ENCODE measurements around the gene INS. TPM values are rescaled to one million over a fixed set of nuclear protein-coding genes. Genes with fewer than 3 reads are reported as not detected.

The INS gene
- total and polyA plus RNA-seq, 2 of the 4 experiments (the other 2 are of a cell fraction), result not detected

DNA sequence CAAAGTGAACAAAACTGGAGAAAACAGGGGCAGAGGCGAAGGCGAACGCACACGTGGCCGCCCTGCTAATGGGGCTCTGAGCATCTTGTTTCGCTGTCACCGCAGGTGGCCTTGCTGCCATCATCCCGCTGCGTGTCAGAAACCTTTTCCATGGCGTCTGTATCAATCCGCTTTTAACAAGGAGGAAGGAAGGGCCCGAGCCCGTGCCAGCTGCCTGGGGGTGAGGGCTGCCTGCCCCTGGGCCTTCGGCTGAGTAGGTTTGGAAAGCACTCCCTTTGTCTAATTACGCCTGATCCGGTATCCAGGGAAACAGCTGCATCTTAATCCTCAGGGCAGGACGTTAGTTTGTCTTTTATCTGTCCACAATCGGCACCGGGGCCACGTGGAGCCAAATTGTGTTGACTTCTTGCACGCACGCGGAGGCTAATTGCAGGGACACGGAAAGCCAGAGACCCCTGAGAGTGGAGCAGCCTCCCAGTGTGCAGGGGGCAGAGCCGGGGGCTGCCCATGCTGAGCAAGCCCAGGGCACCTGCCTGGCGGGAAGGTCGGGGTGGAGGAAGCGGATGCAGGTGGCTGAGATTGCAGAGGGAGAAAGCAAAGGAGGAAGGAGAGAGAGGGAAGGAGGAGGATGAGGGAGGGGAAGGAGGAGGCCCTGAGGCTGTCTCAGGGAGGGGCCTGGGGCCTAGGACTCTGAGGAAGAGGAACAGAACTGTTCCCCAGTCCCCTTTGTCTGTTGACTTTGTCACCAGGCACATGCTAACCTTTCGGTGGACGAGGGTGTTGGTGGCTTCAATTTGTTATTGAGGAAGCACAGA lies 29.9 kb upstream of the INS start (continued):
- TF ChIP-seq MAFK (IDR thresholded peaks at IDR 0.05; ENCODE audit: low read depth, low read length), result no peak

DNA sequence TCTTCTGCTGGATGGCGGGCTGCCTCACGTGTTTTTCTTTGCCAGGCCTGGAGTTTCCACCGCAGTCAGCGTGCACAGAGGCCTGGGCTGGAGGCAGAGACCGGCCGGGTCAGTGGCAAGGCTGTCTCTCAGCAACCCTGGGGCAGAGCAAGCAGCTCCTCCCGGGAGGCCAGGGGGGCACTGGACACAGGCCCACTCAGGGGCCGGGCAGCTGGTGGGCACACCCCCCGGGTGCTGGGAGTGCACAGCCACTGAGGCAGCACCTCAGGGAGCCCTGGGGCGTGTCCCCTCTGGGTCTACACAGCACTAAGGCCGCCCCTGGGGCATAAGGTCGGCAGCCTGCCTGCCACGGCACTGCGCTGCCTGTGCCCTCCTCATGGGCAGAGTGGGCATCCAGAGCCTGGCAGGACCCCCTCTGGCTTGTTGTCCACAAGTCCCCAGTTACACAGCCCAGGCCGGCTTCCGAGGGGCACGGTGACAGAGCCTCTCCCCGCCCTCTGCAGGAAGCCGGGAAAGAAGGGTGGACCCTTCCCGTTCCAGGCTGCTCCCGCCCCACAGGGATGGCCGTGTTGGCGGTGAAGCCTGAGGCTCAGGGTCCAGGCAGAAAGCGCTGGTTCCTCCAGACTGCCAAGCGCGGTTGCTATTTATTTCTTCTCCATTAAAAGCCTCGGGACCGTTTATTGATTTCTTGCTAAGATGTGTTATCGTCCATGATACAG lies 29.1 kb upstream of the INS start:
- Histone ChIP-seq H2BK5ac (ENCODE audit: low read depth, low read length, poor library complexity, severe bottlenecking) (no peak overlapping the region), H3K9ac (ENCODE audit: low read depth, low read length) (no peak overlapping the region), H3K9me3 (ENCODE audit: control insufficient read depth, insufficient read depth, low read length) (no peaks in the 10 kb centered on the region), H4K8ac (ENCODE audit: low read depth in 2 of 2, low read length in 2 of 2) (no peak overlapping the region), H2BK20ac (ENCODE audit: low read depth, low read length) (no peak overlapping the region), H4K5ac (ENCODE audit: low read depth, low read length) (no peak overlapping the region), H2AK9ac (replicated peaks; ENCODE audit: low read depth, low read length, poor library complexity) (no peak overlapping the region), H3K23ac (ENCODE audit: low read depth, low read length) (no peak overlapping the region), H2AFZ (replicated peaks; ENCODE audit: low read length, poor library complexity) (no peak overlapping the region), H2AK5ac (ENCODE audit: low read depth, low read length) (no peak overlapping the region), H2BK120ac (ENCODE audit: low read depth, low read length) (no peak overlapping the region), H3K36me3 (ENCODE audit: control insufficient read depth, insufficient read depth, low read length) (no peaks in the 10 kb centered on the region), H3K9me1 (ENCODE audit: insufficient read depth, low read length) (peaks cover 7% of the 10 kb centered on the region), H3K27ac (ENCODE audit: insufficient read depth, low read length) (no peak overlapping the region), H3K56ac (ENCODE audit: extremely low read depth, insufficient read depth, low read length) (no peak overlapping the region), H2BK15ac (ENCODE audit: low read depth, low read length) (no peak overlapping the region), H3K27me3 (ENCODE audit: control insufficient read depth, insufficient read depth, low read length) (peaks cover 35% of the 10 kb centered on the region), H3K4me3 (ENCODE audit: insufficient read depth, low read depth, low read length) (no peak overlapping the region), H3K14ac (replicated peaks; ENCODE audit: low read depth, low read length) (no peak overlapping the region), H3K4ac (ENCODE audit: low read depth, low read length) (no peak overlapping the region), H3K4me2 (ENCODE audit: low read depth, low read length) (no peak overlapping the region), H4K91ac (ENCODE audit: insufficient read depth, low read depth, low read length) (no peak overlapping the region), H3K79me1 (ENCODE audit: low read depth in 1 of 2, low read length in 2 of 2) (no peaks in the 10 kb centered on the region), H3K18ac (ENCODE audit: low read depth, low read length) (no peak overlapping the region), H4K20me1 (ENCODE audit: insufficient read depth, low read length) (0 out of 2 replicates have a peak, but pooled peaks cover 8% of the 10 kb centered on the region), H3K4me1 (ENCODE audit: control insufficient read depth, insufficient read depth, low read length) (no peaks in the 10 kb centered on the region)
- BruUV-seq (replicated peaks), result no TSS peak
- ChIA-PET CTCF (no interaction called here), POLR2A (ENCODE audit: unreplicated experiment) (no interaction called here)
- WGBS, 2 experiments (ENCODE audit: extremely low coverage in 2 of 2, insufficient read length in 1 of 2), result 56% methylated on average over 18 of the region's 29 CpGs; no CpG with 5 or more reads in 1 of the 2 experiments
- intact Hi-C loops (cut with micrococcal nuclease) (loop anchor here (10.0 kb wide), 1 partner anchor 705 kb away; no protein-coding TSS in a partner anchor), in situ Hi-C loops (cut with MboI; ENCODE audit: low sequenced_read_pairs) (loop anchor here (25.0 kb wide), 1 partner anchor 697 kb away; the partner anchor contains the start of gene CDKN1C), dilution Hi-C loops (cut with HindIII; ENCODE audit: low sequenced_read_pairs, unreplicated experiment) (no loop called here)
- DNase-seq (no peak), ATAC-seq (ENCODE audit: low read depth) (no peak)
- TF ChIP-seq MAFK (IDR thresholded peaks at IDR 0.05; ENCODE audit: low read depth, low read length), result no peak
- no peak for TF ChIP-seq RCOR1 (IDR thresholded peaks at IDR 0.05; ENCODE audit: insufficient replicate concordance, low read length)
- no peak for TF ChIP-seq CHD1 (IDR thresholded peaks at IDR 0.05; ENCODE audit: low read depth, low read length)
- no peak for TF ChIP-seq BHLHE40 (IDR thresholded peaks at IDR 0.05; ENCODE audit: low read depth, low read length)
- no peak for TF ChIP-seq POLR2A (IDR thresholded peaks at IDR 0.05; ENCODE audit: low read depth, low read length)
- TF ChIP-seq, protein P1, sequence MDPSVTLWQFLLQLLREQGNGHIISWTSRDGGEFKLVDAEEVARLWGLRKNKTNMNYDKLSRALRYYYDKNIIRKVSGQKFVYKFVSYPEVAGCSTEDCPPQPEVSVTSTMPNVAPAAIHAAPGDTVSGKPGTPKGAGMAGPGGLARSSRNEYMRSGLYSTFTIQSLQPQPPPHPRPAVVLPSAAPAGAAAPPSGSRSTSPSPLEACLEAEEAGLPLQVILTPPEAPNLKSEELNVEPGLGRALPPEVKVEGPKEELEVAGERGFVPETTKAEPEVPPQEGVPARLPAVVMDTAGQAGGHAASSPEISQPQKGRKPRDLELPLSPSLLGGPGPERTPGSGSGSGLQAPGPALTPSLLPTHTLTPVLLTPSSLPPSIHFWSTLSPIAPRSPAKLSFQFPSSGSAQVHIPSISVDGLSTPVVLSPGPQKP (IDR thresholded peaks at IDR 0.05; ENCODE audit: borderline replicate concordance, low read depth, low read length), result no peak
- no peak for TF ChIP-seq RAD21 (IDR thresholded peaks at IDR 0.05; ENCODE audit: low read length)
- no peak for TF ChIP-seq MXI1 (IDR thresholded peaks at IDR 0.05; ENCODE audit: borderline replicate concordance, low read depth, low read length)
- TF ChIP-seq FOS (IDR thresholded peaks at IDR 0.05; ENCODE audit: low read depth, low read length), result no peak
- no peak for TF ChIP-seq NFE2L2 (IDR thresholded peaks at IDR 0.05; ENCODE audit: low read depth, low read length)
- TF ChIP-seq, protein P2, sequence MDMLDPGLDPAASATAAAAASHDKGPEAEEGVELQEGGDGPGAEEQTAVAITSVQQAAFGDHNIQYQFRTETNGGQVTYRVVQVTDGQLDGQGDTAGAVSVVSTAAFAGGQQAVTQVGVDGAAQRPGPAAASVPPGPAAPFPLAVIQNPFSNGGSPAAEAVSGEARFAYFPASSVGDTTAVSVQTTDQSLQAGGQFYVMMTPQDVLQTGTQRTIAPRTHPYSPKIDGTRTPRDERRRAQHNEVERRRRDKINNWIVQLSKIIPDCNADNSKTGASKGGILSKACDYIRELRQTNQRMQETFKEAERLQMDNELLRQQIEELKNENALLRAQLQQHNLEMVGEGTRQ (IDR thresholded peaks at IDR 0.05; ENCODE audit: low read depth, low read length), result no peak
- TF ChIP-seq SMC3 (IDR thresholded peaks at IDR 0.05; ENCODE audit: low read depth, low read length), result no peak

Measured in IMR-90 (cell line).